Testis (tissue), 3 donors: ENCODE results near the gene IGF2R. TPM values are rescaled to one million over a fixed set of nuclear protein-coding genes. Genes with fewer than 3 reads are reported as not detected.

Source experiments
- DNase-seq: peaks from one replicate; pipeline ENCODE4 v3.0.0-alpha.2; 2019
- H3K27ac ChIP-seq, 2 donors: fragments of 200-600 bp; sonication (generic); one replicate each; pipeline ENCODE4 v1.5.1; 2019
- H3K27me3 ChIP-seq: fragments of 200-600 bp; sonication (generic); one replicate; pipeline ENCODE4 v1.5.1; 2019
- H3K36me3 ChIP-seq: fragments of 200-600 bp; sonication (generic); one replicate; pipeline ENCODE4 v1.5.1; 2017; ENCODE audit warnings: low read depth; ENCODE audit errors: missing control alignments
- H3K4me1 ChIP-seq: fragments of 200-600 bp; sonication (generic); one replicate; pipeline ENCODE4 v1.5.1; 2019
- H3K4me3 ChIP-seq, 2 donors: fragments of 200-600 bp; sonication (generic); one replicate each; pipeline ENCODE4 v1.5.1; 2017 to 2019
- H3K9me3 ChIP-seq: fragments of 200-600 bp; sonication (generic); one replicate; pipeline ENCODE4 v1.5.1; 2017
- CTCF ChIP-seq, 3 experiments: fragments of 450-650 bp in 2 of 3; fragments of 200-600 bp in 1 of 3; sonication (generic) in 1 of 3; IDR thresholded peaks; one replicate each; pipeline ENCODE4 v1.5.1; 2016 to 2019; ENCODE audit warnings: antibody characterized with exemption in 3 of 3, mild to moderate bottlenecking in 2 of 3, moderate library complexity in 1 of 3
- POLR2A ChIP-seq: fragments of 450-650 bp; IDR thresholded peaks from one replicate; pipeline ENCODE4 v1.6.1; 2017; ENCODE audit warnings: antibody characterized with exemption, mild to moderate bottlenecking, moderate library complexity
- WGBS, 2 donors: methylation state at CpG; one replicate each; pipeline ENCODE4 v1.1.5; 2018; 5-methylcytosine and 5-hydroxymethylcytosine counted together
- intact Hi-C: fragments of 100-400 bp; cut with DNase I; formaldehyde crosslinking; loops from one replicate; pipeline ENCODE4 v1.15.1; 2023; ENCODE audit warnings: low total_unique reads
- polyA plus RNA-seq: library from polyadenylated mRNA; stranded (reverse); fragments of 350-450 nt; fragmentation: Illumina TruSeq; extraction: RNeasy Lipid Tissue Mini Kit (QIAGEN cat#74804); gene quantifications from one replicate; pipeline ENCODE4 v1.2.3, GENCODE V29; 2014; ENCODE audit warnings: low read depth, low replicate concordance; ENCODE audit not compliant: insufficient read depth
- total RNA-seq, 2 donors: library from RNA; depleted of rRNA; stranded (reverse); fragments of >200 nt; gene quantifications; one replicate each; pipeline ENCODE4 v1.2.3, GENCODE V29; 2016

Gene IGF2R
- total and polyA plus RNA-seq, 3 donors from 2014 or later: 47.3 to 109 (median 84.6) TPM

- Histone ChIP-seq H3K4me3 (no peak overlapping the region), H3K27ac (peak overlapping the region in 1 of 2 donors; percentile 64), H3K36me3 (no peaks in the 10 kb centered on the region), H3K27me3 (no peaks in the 10 kb centered on the region), H3K9me3 (no peaks in the 10 kb centered on the region), H3K4me1 (peaks cover 51% of the 10 kb centered on the region)
- no peak for DNase-seq
- no peak for TF ChIP-seq CTCF (IDR thresholded peaks at IDR 0.05)
- no peak for TF ChIP-seq POLR2A
- 83 to 86% methylated on average over 6 of the region's 6 CpGs for WGBS, 2 donors
- intact Hi-C loops: no loop called here
These were observed 12.2 kb downstream of the IGF2R start for GRCh38 chr6:159981071-159981402.

GRCh38 chr6:159981403-159982245 lies 12.7 kb downstream of the IGF2R start:
- no peaks in the 10 kb centered on the region for H3K27me3 ChIP-seq
- H3K4me1 ChIP-seq: peaks cover 51% of the 10 kb centered on the region
- peak overlapping the region; percentile 64 to 78 for H3K27ac ChIP-seq
- no peaks in the 10 kb centered on the region for H3K36me3 ChIP-seq
- 36 to 37% methylated on average over 16 of the region's 16 CpGs for WGBS, 2 donors
- intact Hi-C loops: no loop called here
- H3K4me3 ChIP-seq: no peak overlapping the region
- no peaks in the 10 kb centered on the region for H3K9me3 ChIP-seq
- TF ChIP-seq CTCF (IDR thresholded peaks at IDR 0.05) (no peak), POLR2A (no peak)
- peak; percentile 49 for DNase-seq

GRCh38 chr6:159982731-159983506 lies 14.0 kb downstream of the IGF2R start:
- intact Hi-C loops: no loop called here
- Histone ChIP-seq H3K4me1 (peaks cover 44% of the 10 kb centered on the region), H3K4me3 (no peak overlapping the region), H3K27ac (peak overlapping the region in 1 of 2 donors; percentile 13), H3K27me3 (no peaks in the 10 kb centered on the region), H3K36me3 (no peaks in the 10 kb centered on the region), H3K9me3 (no peaks in the 10 kb centered on the region)
- 78 to 87% methylated on average over 6 of the region's 6 CpGs for WGBS, 2 donors
- no peak for DNase-seq
- no peak for TF ChIP-seq CTCF (IDR thresholded peaks at IDR 0.05)
- TF ChIP-seq POLR2A: no peak

GRCh38 chr6:159983641-159984080 lies 14.8 kb downstream of the IGF2R start:
- TF ChIP-seq CTCF (IDR thresholded peaks at IDR 0.05): no peak
- no peak for TF ChIP-seq POLR2A
- DNase-seq: no peak
- intact Hi-C loops: no loop called here
- Histone ChIP-seq H3K9me3 (no peaks in the 10 kb centered on the region), H3K4me1 (peaks cover 45% of the 10 kb centered on the region), H3K27ac (peak overlapping the region in 1 of 2 donors; percentile 13), H3K4me3 (no peak overlapping the region), H3K36me3 (no peaks in the 10 kb centered on the region), H3K27me3 (no peaks in the 10 kb centered on the region)
- 46 to 53% methylated on average over 2 of the region's 2 CpGs for WGBS, 2 donors
